HepG2 (cell line): ENCODE measurements around the gene SH3GL1. TPM values are rescaled to one million over a fixed set of nuclear protein-coding genes. Genes with fewer than 3 reads are reported as not detected.

Source experiments
- AGO1 ChIP-seq: fragments of 200-400 bp; formaldehyde crosslinking; IDR thresholded peaks from 2 replicates; pipeline ENCODE4 v1.6.1; 2017; ENCODE audit warnings: mild to moderate bottlenecking, low read depth, low read length, moderate library complexity; ENCODE audit not compliant: poor library complexity, severe bottlenecking
- AGO2 ChIP-seq: fragments of 200-400 bp; formaldehyde crosslinking; optimal IDR thresholded peaks from 2 replicates; pipeline ENCODE3; 2017; ENCODE audit warnings: mild to moderate bottlenecking, low read depth, low read length, moderate library complexity
- ISX ChIP-seq: sonication (generic); formaldehyde crosslinking; conservative IDR thresholded peaks from 2 replicates; pipeline ENCODE4 v1.5.0; 2020; ENCODE audit warnings: missing genetic modification reagents
- POLR2A ChIP-seq, 2 experiments: IDR thresholded peaks; 2 replicates each; pipeline ENCODE4 v1.6.1; 2011; ENCODE audit warnings: low read depth in 2 of 2, low read length in 2 of 2, mild to moderate bottlenecking in 1 of 2, moderate library complexity in 1 of 2; ENCODE audit not compliant: insufficient read depth in 1 of 2
- RBFOX2 ChIP-seq: fragments of 200-400 bp; formaldehyde crosslinking; IDR thresholded peaks from 2 replicates; pipeline ENCODE4 v1.6.1; 2017; ENCODE audit warnings: low read depth, mild to moderate bottlenecking, low read length
- RBM22 ChIP-seq: fragments of 200-400 bp; formaldehyde crosslinking; optimal IDR thresholded peaks from 2 replicates; pipeline ENCODE3; 2017; ENCODE audit warnings: mild to moderate bottlenecking, low read length, moderate library complexity
- RELA ChIP-seq: sonication (generic); formaldehyde crosslinking; IDR thresholded peaks from 2 replicates; pipeline ENCODE4 v1.4.0; 2020; ENCODE audit warnings: missing genetic modification reagents
- SP140L ChIP-seq: sonication (generic); formaldehyde crosslinking; IDR thresholded peaks from 2 replicates; pipeline ENCODE4 v1.4.0; 2020; ENCODE audit warnings: missing genetic modification reagents, borderline replicate concordance
- ZFP37 ChIP-seq: sonication (generic); formaldehyde crosslinking; IDR thresholded peaks from 2 replicates; pipeline ENCODE4 v1.4.0; 2020; ENCODE audit warnings: missing genetic modification reagents, borderline replicate concordance
- ZNF317 ChIP-seq: sonication (generic); formaldehyde crosslinking; IDR thresholded peaks from 2 replicates; pipeline ENCODE4 v1.5.0; 2020; ENCODE audit warnings: mild to moderate bottlenecking, missing genetic modification reagents
- ZNF34 ChIP-seq: sonication (generic); formaldehyde crosslinking; IDR thresholded peaks from 2 replicates; pipeline ENCODE4 v1.4.0; 2020; ENCODE audit warnings: mild to moderate bottlenecking, missing genetic modification reagents, borderline replicate concordance
- ZNF564 ChIP-seq: sonication (generic); formaldehyde crosslinking; IDR thresholded peaks from 2 replicates; pipeline ENCODE4 v1.8.1; 2023; ENCODE audit warnings: mild to moderate bottlenecking, missing genetic modification reagents
- ZNF674 ChIP-seq: sonication (generic); formaldehyde crosslinking; IDR thresholded peaks from 2 replicates; pipeline ENCODE4 v1.5.0; 2020; ENCODE audit warnings: low read depth, mild to moderate bottlenecking, missing genetic modification reagents
- ZNF83 ChIP-seq: sonication (generic); formaldehyde crosslinking; IDR thresholded peaks from 2 replicates; pipeline ENCODE4 v1.4.0; 2020; ENCODE audit warnings: missing genetic modification reagents, mild to moderate bottlenecking, borderline replicate concordance
- ZZZ3 ChIP-seq: sonication (generic); formaldehyde crosslinking; IDR thresholded peaks from 2 replicates; pipeline ENCODE4 v1.4.0; 2020; ENCODE audit warnings: missing genetic modification reagents, mild to moderate bottlenecking, borderline replicate concordance
- polyA plus RNA-seq, 8 experiments: library from polyadenylated mRNA; depleted of rRNA in 3 of 8; stranded (reverse) in 7 of 8; unstranded in 1 of 8; fragments of >200 nt; fragmentation: Illumina TruSeq in 4 of 8; extraction: Trizol in 4 of 8; gene quantifications; 2 replicates each; pipeline versions ENCODE4 v1.2.1 to v1.2.3, GENCODE V29; 2011 to 2016; ENCODE audit warnings: low read depth in 4 of 8, missing spikeins in 1 of 8, mixed read lengths in 1 of 8; ENCODE audit not compliant: insufficient read depth in 1 of 8
- total RNA-seq, 5 experiments: library from RNA; depleted of rRNA; stranded (reverse); fragments of >200 nt; fragmentation: Illumina TruSeq; extraction: Trizol; gene quantifications; 2 replicates each; pipeline ENCODE4 v1.2.3, GENCODE V29; 2016; ENCODE audit warnings: low read depth in 1 of 5
- TF ChIP-seq, protein P1 (sequence below): sonication (generic); formaldehyde crosslinking; conservative IDR thresholded peaks from 2 replicates; pipeline ENCODE4 v1.4.0; 2020; ENCODE audit warnings: missing genetic modification reagents
- TF ChIP-seq, protein P2 (sequence below): sonication (generic); formaldehyde crosslinking; IDR thresholded peaks from 2 replicates; pipeline ENCODE4 v1.8.1; 2023; ENCODE audit warnings: mild to moderate bottlenecking, missing genetic modification reagents, borderline replicate concordance
- TF ChIP-seq, protein P3 (sequence below): sonication (generic); formaldehyde crosslinking; IDR thresholded peaks from 2 replicates; pipeline ENCODE4 v1.9.0; 2021; ENCODE audit warnings: missing genetic modification reagents, borderline replicate concordance
- TF ChIP-seq, protein P4 (sequence below): sonication (generic); formaldehyde crosslinking; IDR thresholded peaks from 2 replicates; pipeline ENCODE4 v1.4.0; 2020; ENCODE audit warnings: mild to moderate bottlenecking, low read depth, missing genetic modification reagents
- TF ChIP-seq, protein P5 (sequence below): IDR thresholded peaks from 2 replicates; pipeline ENCODE4 v1.4.0; 2020; ENCODE audit warnings: mild to moderate bottlenecking, missing genetic modification reagents

SH3GL1 gene
- total and polyA plus RNA-seq, 2 of the 13 experiments (the other 11 are each of a cell fraction or from before 2014, with no cell fraction given) = 33.0 to 45.1 TPM

DNA sequence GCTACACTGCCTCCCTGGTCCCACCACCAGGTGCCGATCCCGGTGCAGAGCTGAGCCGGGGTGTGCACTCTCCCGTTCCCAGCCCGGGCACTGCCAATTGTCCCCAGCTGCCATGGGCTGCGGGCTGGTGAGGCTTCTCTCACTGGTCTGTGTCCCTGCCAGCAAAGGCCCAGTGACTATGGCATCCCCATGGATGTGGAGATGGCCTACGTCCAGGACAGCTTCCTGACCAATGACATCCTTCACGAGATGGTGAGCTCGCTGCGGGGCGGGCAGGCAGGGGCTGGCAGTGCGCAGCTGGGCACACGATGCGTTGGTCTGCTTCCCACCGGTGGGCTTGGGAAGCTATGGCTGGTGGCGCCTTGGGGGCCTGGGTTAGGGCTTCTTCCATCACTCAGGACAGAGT is 42.4 kb downstream of the SH3GL1 start (continued):
- TF ChIP-seq AGO2 = peak; percentile 46
- TF ChIP-seq RELA (CRISPR knock-in tag) = no peak
- TF ChIP-seq, protein P1, sequence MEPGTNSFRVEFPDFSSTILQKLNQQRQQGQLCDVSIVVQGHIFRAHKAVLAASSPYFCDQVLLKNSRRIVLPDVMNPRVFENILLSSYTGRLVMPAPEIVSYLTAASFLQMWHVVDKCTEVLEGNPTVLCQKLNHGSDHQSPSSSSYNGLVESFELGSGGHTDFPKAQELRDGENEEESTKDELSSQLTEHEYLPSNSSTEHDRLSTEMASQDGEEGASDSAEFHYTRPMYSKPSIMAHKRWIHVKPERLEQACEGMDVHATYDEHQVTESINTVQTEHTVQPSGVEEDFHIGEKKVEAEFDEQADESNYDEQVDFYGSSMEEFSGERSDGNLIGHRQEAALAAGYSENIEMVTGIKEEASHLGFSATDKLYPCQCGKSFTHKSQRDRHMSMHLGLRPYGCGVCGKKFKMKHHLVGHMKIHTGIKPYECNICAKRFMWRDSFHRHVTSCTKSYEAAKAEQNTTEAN (CRISPR knock-in tag) = no peak
- TF ChIP-seq, protein P2, sequence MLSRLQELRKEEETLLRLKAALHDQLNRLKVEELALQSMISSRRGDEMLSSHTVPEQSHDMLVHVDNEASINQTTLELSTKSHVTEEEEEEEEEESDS (CRISPR knock-in tag) = no peak
- peak; percentile 36; the same call in 1 of the 2 replicates for TF ChIP-seq RBFOX2
- TF ChIP-seq ZZZ3 = no peak
- no peak for TF ChIP-seq ZNF674 (CRISPR knock-in tag)
- no peak for TF ChIP-seq ZNF564 (CRISPR knock-in tag)
- TF ChIP-seq, protein P3, sequence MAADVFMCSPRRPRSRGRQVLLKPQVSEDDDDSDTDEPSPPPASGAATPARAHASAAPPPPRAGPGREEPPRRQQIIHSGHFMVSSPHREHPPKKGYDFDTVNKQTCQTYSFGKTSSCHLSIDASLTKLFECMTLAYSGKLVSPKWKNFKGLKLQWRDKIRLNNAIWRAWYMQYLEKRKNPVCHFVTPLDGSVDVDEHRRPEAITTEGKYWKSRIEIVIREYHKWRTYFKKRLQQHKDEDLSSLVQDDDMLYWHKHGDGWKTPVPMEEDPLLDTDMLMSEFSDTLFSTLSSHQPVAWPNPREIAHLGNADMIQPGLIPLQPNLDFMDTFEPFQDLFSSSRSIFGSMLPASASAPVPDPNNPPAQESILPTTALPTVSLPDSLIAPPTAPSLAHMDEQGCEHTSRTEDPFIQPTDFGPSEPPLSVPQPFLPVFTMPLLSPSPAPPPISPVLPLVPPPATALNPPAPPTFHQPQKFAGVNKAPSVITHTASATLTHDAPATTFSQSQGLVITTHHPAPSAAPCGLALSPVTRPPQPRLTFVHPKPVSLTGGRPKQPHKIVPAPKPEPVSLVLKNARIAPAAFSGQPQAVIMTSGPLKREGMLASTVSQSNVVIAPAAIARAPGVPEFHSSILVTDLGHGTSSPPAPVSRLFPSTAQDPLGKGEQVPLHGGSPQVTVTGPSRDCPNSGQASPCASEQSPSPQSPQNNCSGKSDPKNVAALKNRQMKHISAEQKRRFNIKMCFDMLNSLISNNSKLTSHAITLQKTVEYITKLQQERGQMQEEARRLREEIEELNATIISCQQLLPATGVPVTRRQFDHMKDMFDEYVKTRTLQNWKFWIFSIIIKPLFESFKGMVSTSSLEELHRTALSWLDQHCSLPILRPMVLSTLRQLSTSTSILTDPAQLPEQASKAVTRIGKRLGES (CRISPR knock-in tag) = no peak
- TF ChIP-seq, protein P4, sequence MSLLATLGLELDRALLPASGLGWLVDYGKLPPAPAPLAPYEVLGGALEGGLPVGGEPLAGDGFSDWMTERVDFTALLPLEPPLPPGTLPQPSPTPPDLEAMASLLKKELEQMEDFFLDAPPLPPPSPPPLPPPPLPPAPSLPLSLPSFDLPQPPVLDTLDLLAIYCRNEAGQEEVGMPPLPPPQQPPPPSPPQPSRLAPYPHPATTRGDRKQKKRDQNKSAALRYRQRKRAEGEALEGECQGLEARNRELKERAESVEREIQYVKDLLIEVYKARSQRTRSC (CRISPR knock-in tag) = no peak
- peak in 1 of 2 experiments; percentile 47; a peak in 1 of 4 replicates for TF ChIP-seq POLR2A (IDR thresholded peaks at IDR 0.05; ENCODE audit: insufficient read depth in 1 of 2, low read depth in 2 of 2, low read length in 2 of 2)
- no peak for TF ChIP-seq SP140L (CRISPR knock-in tag)
- peak; percentile 14 for TF ChIP-seq AGO1
- TF ChIP-seq ZNF83 (CRISPR knock-in tag) = no peak
- no peak for TF ChIP-seq ZNF34 (CRISPR knock-in tag)
- TF ChIP-seq RBM22 = peak; percentile 89
- TF ChIP-seq ZFP37 (CRISPR knock-in tag) = no peak
- TF ChIP-seq ISX (CRISPR knock-in tag) = no peak
- no peak for TF ChIP-seq ZNF317 (CRISPR knock-in tag)
- TF ChIP-seq, protein P5, sequence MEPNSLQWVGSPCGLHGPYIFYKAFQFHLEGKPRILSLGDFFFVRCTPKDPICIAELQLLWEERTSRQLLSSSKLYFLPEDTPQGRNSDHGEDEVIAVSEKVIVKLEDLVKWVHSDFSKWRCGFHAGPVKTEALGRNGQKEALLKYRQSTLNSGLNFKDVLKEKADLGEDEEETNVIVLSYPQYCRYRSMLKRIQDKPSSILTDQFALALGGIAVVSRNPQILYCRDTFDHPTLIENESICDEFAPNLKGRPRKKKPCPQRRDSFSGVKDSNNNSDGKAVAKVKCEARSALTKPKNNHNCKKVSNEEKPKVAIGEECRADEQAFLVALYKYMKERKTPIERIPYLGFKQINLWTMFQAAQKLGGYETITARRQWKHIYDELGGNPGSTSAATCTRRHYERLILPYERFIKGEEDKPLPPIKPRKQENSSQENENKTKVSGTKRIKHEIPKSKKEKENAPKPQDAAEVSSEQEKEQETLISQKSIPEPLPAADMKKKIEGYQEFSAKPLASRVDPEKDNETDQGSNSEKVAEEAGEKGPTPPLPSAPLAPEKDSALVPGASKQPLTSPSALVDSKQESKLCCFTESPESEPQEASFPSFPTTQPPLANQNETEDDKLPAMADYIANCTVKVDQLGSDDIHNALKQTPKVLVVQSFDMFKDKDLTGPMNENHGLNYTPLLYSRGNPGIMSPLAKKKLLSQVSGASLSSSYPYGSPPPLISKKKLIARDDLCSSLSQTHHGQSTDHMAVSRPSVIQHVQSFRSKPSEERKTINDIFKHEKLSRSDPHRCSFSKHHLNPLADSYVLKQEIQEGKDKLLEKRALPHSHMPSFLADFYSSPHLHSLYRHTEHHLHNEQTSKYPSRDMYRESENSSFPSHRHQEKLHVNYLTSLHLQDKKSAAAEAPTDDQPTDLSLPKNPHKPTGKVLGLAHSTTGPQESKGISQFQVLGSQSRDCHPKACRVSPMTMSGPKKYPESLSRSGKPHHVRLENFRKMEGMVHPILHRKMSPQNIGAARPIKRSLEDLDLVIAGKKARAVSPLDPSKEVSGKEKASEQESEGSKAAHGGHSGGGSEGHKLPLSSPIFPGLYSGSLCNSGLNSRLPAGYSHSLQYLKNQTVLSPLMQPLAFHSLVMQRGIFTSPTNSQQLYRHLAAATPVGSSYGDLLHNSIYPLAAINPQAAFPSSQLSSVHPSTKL (CRISPR knock-in tag) = no peak
